Measurements from ENCODE around the gene NOS1AP.

Gene NOS1AP

DNA sequence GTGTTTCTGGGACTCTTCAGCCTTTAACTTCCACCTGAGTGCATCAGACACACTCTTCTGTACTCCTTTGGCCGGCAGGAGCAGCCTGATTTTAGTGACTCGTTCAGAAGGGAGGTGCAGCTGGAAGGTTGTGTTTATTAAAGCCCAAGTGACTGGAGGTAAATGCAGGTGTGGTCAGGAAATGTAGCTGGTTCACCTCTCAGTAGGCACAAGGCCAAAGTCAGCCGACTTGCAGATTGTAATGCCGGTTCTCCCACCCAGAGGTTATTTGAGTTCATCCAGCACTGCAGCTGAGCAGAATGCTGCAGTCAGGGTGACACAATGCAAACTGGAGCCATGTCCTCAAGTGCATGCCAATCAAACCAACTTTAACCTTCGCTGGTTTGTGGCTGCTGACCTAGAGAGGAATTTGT lies 215.7 kb downstream of the NOS1AP start:
- H3K4me3 ChIP-seq (ENCODE audit: low read depth, low read length), result no peak overlapping the region

DNA sequence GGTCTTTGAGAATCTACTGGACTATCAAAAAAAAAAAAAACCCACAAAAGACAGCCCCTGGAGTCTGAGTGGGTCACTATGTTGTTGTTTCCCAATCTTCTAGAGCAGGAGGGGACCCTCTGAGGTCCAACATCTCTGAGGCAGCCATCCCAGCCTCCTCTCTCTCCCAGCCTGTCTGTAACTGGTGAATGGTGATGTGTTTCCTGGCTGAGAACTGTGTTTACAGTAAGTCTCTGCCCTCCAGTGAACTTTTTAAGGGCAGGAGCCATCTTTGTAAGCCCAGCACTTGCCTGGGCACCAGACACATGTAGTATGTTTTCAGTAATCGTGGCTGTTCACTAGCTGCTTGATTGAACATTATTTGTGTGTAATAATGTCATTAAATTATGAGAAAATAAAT lies 221.5 kb downstream of the NOS1AP start:
- no peak overlapping the region for H3K4me3 ChIP-seq (ENCODE audit: low read depth, low read length)

DNA sequence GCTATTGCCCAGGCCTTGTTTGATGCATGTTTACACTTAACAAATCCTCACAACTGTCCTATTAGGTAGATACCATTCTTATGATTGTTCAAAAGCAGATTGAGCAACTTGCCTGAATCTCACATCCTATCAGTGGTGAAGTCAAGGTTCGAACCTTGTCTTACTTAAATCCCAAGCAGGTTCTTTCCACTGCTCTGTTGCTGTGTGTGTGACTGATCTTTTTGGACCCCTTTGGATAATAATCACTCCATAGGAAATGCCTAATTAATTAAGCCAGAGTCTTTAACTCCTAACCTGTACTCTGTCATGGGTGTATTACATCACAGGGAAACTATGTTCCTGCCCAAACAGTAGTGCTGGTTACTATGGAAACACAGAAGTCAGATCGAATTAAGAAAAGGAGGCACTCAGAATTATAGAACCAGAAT lies 222.9 kb downstream of the NOS1AP start:
- H3K4me3 ChIP-seq (ENCODE audit: low read depth, low read length), result no peak overlapping the region

DNA sequence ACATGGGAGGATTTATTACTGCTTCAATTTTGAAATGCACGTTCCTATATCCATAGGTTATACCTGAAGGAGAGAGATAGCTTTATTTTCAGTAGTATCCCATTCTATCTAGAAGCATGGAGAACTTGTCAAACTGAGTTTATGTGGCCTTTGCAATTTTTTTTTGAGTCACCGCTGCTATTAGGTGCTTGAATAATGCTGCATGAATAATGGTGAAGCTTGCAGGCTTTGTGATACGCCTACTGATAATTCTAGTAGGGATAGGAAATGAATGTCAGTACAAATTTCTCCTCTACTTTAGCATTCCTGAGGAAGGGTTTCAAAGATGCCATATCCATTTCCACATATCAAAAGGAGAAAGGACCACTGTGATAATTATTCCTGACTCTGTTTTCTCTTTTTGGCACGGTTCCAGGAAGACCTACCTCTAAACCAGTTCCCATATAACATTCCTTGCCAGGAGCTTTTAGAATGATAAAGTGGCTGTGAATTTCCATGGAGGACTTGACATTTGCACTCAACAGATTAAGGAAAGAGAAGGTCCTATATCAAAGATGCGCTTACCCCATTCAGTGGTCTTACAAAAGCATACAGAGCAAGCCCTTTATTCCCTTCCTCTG lies 223.7 kb downstream of the NOS1AP start:
- H3K4me3 ChIP-seq (ENCODE audit: low read depth, low read length), result no peak overlapping the region

DNA sequence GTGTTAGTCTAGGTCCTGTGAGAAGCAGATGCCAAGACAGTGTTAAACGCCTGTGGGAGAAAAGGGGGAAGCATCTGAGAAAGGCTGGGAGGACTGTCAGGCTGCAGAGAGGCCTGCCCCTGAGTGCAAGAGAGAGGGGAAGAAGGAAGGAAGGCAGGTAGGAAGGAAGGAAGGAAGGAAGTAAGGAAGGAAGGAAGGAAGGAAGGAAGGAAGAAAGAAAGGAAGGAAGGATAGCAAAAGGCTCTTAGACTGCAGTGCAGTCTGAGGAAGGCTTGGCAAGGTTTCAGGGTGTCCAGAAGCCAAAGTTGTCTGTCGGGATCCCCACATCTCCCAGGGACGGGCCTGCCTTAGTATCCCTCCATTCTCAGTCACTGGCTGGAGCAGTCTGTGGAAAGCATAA lies 224.5 kb downstream of the NOS1AP start:
- no peak overlapping the region for H3K4me3 ChIP-seq (ENCODE audit: low read depth, low read length)

DNA sequence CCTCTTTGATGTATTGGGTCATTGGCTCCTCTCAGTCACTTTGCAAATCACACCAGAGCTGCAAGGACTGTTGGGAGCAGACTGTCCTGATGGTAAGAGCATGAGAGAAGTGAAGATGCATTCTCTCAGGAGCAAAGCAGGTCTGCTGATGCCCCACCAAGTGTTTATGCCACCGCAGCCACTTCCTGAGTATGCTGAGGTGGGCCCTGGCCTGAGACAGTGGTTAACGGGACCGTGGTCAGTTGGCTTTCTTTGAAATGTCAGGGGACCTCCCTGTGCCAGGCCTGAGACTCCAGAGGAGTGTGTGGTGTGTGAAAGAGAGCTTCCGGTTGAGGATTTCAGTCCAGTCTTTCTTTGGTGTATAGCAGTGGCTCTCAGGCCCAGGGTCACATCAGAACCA lies 227.7 kb downstream of the NOS1AP start:
- no peak overlapping the region for H3K4me3 ChIP-seq (ENCODE audit: low read depth, low read length)

DNA sequence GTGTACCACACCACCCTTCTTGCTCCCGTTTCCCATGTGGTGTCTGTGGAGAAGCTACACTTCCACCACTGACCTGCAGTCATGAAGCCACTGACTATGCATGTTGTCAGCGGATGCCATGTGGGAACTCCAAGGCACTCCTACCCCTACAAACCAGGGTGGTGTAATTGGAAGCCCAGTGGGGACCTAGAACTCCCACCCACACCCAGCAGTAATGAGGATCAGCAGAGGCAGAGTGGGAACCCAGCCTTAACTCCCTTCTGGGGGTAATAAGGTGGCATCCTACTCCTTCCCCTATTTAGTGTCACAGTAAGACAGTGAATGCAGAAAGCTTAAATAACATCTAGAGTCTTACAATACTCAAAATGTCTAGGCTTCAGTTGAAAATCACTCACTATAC lies 228.8 kb downstream of the NOS1AP start:
- no peak overlapping the region for H3K4me3 ChIP-seq (ENCODE audit: low read depth, low read length)

DNA sequence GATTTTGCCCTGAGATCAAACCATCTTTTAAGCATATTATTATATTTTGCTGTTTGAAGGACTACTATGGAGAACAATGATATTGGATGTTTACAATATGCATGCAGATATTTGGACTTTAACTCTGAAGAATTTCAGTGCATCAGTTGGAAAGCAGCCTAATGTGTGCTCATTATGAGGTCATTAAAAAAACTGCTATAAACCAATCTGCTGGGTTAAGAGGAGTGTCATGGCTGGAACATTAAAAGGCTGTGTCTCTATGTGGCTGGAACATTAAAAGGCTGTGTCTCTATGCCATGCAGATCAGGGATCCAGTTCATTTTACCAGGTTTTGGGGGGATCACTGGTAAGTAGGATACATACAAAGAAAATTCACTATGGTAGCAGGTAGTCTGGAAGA lies 229.5 kb downstream of the NOS1AP start:
- no peak overlapping the region for H3K4me3 ChIP-seq (ENCODE audit: low read depth, low read length)

DNA sequence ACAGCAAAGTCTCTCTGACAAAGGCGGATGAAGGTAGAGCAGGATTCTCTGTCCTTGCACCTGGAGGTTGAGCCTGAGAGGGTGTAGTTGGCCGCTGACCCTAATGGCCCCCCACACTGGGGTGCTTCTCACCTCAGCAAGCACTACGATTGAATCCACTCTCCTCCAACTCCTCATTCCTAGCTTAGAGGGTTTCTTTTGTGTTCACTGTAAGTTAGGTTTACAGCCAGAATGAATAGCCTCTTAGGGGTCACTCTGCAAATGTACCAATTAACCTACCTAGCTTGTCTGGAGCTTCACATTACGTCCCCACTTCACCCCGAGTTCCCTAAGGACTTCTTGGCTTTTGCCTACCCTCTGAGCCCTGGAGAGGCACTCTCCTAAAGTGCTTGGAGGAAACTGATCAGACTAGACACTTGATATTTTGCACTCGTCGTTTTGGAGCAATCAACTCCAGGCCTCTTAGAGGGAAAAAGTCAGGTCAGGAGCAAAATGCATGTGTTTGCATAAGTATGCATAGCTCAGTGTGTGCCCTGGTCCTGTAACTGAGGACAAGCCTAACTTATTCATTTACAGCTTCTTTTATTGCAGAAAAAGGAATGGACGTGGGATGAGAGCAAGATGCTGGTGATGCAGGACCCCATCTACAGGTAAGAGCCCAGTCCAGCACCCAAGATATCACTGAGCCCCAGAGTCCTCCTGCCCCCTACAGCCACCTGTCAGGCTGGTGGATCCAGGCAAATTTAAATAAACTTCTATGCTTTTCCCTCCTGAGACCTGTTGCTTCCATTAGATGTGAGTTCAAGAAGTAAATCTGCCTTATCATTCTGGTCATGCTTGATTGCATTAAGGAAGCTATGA lies 230.8 kb downstream of the NOS1AP start:
- H3K4me3 ChIP-seq (ENCODE audit: low read depth, low read length), result no peak overlapping the region

DNA sequence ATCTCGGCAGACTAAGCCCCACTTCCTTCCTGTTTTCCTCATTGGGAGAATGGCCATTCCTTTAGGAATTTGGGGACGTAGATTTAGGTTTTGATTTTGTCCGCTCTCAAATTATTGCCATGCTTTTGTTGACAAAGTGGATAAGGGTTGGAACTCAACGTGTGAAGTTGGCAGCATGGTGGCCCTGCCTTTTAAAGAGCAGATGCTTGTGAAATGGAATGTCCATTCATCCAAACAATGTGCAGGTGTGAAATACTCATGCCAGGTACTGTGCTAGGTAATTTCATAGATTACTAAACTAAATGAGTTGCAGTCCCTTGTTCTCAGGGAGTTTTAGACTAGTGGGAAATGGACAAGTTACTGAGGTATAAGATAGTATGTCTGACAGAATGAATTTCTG lies 232.2 kb downstream of the NOS1AP start:
- H3K4me3 ChIP-seq (ENCODE audit: low read depth, low read length), result no peak overlapping the region

DNA sequence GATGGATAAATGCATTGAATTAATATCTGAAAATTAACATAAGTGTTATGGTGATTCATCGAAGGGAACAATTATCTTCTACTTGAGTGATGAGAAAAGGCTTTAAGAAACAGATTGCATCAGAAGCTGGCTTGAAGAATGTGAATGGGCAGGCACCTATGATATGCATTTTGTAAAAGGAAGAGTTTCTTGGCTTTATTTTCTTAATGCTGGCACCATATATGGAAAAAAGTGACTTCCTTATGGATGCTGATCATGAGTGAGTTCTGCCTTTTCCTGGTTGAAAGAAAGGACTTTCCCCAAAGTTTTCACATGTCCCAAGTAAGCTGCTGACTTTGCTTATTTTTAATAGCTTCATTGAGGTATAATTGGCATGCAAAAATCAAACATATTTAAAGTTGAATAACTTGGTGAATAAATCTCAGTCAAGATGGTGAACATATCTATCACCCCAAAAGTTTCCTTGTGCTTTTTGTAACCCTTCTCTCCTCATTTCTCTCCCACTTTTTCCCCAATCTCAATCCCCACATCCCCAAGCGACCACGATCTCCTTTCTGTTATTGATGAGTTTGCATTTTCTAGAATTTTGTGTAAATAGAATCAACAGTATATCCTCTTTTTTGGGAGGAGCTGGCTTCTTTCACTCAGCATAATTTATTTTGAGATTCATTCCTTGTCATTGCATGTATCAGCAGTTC lies 233.0 kb downstream of the NOS1AP start:
- H3K4me3 ChIP-seq (ENCODE audit: low read depth, low read length), result no peak overlapping the region

DNA sequence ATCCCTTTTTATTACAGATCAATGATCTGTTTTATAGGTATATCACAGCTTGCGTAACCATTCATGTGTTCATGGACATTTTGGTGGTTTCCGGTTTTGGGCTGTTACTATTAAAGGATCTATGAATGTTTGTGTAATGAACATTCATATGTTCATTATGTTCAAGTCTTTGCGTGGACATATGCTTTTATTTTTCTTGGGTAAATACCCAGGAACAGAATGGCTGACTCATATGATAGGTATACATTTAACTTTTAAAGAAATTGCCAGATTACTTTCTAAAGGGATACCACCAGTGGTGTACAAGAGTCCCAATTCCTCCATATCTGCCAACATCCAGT lies 233.5 kb downstream of the NOS1AP start:
- H3K4me3 ChIP-seq (ENCODE audit: low read depth, low read length), result no peak overlapping the region

DNA sequence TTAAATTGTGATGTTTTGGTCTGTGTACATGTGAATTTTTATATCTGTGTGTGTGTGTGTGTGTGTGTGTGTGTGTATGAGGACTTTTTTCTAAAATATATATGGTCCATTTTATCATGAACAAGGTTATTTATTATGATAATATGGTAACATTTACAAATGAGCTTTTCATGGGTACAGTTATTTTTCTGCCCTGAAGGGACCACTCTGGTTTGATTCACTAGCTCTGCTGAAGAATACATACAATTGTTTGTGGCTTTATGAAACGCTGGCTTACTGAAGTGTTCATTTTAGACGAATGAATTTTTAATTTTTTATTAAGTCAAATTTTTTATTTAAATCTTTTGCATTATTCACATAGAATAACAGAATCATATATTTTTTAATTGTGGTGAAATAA lies 235.2 kb downstream of the NOS1AP start:
- no peak overlapping the region for H3K4me3 ChIP-seq (ENCODE audit: low read depth, low read length)

DNA sequence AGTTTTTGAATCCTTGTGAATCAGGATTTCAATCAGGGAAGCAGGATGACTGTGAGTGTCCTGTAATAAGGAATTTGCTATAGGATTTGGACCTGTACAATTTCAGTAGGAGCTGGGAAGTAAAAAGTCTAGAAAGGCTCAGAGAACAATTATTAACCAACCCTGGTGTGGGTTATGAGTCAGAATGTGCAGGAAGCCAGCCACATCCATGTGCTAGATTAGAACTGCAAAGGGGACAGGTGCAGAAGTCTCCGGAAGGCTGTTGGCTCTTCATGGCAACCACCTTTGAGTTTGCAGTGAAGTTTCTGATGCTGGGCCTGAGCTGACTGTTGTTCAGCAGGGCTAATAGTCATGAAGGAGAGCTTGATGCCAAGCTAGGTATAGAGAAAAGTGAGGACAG lies 236.5 kb downstream of the NOS1AP start:
- no peak overlapping the region for H3K4me3 ChIP-seq (ENCODE audit: low read depth, low read length)

DNA sequence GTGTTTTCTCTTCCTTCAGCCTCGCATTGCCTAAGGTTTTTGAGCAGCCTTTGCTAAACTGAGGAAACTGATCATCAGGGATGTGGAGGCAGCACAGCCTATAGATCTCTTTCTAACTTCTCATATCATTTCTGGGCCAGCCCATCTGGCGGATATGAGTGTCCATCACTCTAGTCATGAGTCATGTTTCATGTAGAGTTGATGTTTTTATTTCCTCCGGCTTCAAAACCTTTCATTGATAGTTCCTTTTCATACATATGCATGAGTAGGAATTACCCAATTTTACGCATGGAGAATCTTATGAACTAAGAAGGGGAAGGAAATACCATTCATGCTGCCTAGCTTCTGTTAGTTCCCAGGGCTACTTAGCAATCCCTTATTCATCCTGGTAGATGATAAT lies 240.8 kb downstream of the NOS1AP start:
- H3K4me3 ChIP-seq (ENCODE audit: low read depth, low read length), result no peak overlapping the region

DNA sequence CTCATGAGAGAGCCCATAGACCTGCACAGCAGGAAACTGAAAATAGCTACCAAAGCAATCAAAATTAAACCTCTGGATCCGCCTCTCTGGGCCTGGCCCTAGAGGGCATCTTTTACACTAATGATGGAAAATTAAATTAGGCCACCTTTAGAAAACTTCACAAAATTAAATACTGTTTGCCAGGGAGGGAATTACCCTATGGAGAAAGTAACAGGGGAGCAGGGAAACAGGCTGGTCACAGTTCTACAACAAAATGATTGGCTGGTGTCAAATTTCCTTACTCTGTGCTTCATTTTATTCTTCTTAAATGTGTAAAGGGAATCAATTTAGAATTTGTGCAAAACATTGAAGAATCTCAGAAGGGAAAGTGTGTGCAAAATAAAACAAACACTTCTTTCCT lies 244.7 kb downstream of the NOS1AP start:
- H3K4me3 ChIP-seq (ENCODE audit: low read depth, low read length), result no peak overlapping the region

DNA sequence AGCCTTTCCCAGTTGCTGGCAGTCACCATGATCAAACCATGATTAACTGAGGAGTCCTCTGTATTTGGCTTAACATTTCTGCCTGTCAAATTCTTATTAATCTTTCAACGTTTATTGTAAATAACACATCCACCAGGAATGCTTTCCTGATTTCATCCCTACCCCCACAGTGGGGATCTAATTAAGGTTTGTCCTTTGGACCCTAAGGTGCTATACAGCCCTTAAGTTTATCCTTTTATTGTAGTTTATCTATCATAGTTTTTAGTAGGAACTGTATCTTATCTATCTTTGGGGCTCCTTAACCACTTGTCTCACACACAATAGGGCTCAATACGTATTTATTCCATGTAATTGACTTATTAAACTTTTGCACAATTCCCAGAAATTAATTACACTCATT lies 246.2 kb downstream of the NOS1AP start:
- no peak overlapping the region for H3K4me3 ChIP-seq (ENCODE audit: low read depth, low read length)

DNA sequence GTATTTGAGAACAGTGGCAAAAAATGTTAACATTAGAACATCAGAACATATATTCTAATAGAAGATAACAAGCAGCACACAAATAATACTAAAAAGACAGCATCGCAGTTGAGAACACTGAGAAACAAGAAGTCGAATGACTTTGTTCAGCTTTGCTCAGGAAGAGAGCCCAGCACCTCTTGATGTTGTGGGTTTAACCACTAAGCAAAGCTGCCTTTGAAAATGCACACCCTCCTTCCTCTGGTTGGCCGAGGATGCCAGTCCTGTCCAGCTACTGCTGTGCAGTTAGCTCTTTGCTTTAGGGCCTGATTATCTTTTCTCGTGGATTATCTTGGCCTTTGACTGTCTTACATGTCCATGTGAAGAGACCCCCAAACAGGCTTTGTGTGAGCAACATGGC lies 246.7 kb downstream of the NOS1AP start:
- H3K4me3 ChIP-seq (ENCODE audit: low read depth, low read length), result no peak overlapping the region

DNA sequence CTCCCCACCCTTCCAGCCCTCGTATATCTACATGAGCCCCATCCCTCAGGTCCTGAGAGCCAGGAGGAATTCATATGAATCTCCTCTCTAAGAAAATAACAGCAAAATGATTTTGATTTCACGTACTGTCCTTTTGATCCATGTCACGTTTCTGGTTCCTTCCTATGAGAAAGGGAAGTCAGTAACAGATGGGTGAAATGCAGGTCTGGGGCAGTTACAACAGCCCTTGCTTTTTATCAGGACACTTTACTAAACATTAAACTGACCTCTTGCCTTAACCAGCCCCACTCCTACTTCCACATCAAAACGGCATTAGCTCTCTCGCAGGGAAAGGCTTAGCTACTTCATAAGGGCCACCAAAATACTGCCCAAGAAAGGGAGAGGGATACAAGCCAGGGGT lies 248.1 kb downstream of the NOS1AP start:
- H3K4me3 ChIP-seq (ENCODE audit: low read depth, low read length), result no peak overlapping the region

DNA sequence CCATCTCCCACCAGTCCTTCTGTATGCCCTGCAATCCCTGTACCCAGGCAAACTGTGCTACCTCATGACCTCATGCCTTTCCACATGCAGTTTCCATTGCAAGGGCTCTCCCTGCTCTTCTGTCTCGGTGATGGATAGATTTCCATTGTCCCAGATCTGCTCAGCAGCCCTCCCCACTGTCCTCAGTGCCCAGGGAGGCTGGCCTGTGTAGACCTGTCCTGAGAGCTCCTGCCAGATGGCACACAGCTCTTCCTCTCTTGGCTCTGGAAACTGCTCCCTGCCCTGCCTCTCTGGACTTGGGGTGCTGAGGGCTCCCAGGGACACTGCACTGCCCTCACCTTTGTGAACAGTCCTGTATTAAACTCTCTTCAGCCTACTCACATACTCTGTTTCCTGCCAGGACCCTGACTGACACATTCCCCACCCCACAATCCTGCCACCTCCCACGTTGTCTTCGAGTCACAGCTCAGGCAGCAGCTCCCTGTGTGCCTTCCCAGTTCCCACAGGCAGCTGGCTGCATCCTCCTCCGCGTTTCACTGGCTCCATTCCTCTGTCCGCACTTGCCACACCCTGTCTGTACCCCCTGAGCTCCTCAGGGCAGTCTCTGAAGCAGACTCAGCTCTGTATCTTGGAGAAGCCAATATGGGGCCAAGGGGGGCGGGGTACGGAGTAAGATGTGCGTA lies 250.1 kb downstream of the NOS1AP start:
- no peak overlapping the region for H3K4me3 ChIP-seq (ENCODE audit: low read depth, low read length)

DNA sequence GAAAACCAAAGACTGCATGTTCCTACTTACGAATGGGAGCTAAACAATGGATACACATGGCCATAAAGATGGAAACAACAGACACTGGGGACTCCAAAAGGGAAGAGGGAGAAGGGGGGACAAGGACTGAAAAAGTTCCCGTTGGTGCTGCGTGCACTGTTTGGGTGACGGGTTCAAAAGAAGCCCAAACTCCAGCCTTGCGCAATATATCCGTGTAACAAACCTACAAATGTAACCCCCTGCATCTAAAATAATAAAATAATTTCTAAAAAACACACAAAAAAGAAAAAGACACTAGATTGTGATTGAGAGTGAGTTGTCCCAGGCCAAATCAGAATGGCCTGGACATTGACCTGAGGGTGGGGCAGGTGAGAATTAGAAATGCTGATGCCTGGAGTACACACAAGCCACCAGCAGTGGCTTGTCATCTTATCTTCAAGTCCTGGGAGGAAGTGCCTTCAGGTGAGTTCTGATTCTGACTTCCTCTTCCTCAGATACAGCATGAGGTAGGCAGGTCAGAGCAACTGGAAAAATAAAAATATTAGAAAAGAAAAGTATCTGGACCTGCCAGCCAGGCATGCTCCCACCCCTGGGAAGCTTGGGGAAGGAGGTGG lies 252.4 kb downstream of the NOS1AP start:
- H3K4me3 ChIP-seq (ENCODE audit: low read depth, low read length), result no peak overlapping the region
